Fibroblast of villous mesenchyme (primary cell): ENCODE data around the gene EPM2A. TPM values are rescaled to one million over a fixed set of nuclear protein-coding genes. Genes with fewer than 3 reads are reported as not detected.

Experiments
- DNase-seq: peaks from one replicate; pipeline ENCODE4 v3.0.0-alpha.2; 2010; ENCODE audit warnings: low read depth
- H3K4me3 ChIP-seq: 2 replicates; pipeline ENCODE4 v1.5.1; 2011; ENCODE audit warnings: low read depth, mild to moderate bottlenecking, low read length
- total RNA-seq: library from RNA; depleted of rRNA; stranded (reverse); fragments of >200 nt; gene quantifications from 2 replicates; pipeline ENCODE4 v1.2.3, GENCODE V29; 2012
- TF ChIP-seq, protein P1 (sequence below): IDR thresholded peaks from 2 replicates; pipeline ENCODE4 v1.5.1; 2012; ENCODE audit warnings: low read depth, mild to moderate bottlenecking, low read length; ENCODE audit not compliant: insufficient read depth

EPM2A gene
- total RNA-seq, 1 donor: 7.8 TPM

DNA sequence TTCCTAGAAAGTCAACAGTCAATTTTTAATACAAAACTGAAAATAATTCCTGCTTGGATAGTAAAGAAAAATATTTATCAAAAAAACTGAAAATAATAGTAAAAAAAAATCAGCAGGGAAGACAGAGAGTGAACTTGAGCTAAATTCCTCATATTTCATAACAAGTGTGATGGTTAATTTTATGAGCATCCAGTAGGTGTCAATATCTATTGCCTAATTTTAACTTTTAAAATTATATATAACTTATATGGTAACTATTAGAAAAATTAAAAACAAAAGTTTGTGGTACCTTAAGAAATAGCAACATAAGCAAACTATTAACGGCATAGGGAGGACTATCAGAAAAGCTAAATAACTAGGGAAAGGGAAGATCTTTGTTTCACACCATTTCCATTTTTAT lies 2.1 kb downstream of the EPM2A start:
- TF ChIP-seq, protein P1, sequence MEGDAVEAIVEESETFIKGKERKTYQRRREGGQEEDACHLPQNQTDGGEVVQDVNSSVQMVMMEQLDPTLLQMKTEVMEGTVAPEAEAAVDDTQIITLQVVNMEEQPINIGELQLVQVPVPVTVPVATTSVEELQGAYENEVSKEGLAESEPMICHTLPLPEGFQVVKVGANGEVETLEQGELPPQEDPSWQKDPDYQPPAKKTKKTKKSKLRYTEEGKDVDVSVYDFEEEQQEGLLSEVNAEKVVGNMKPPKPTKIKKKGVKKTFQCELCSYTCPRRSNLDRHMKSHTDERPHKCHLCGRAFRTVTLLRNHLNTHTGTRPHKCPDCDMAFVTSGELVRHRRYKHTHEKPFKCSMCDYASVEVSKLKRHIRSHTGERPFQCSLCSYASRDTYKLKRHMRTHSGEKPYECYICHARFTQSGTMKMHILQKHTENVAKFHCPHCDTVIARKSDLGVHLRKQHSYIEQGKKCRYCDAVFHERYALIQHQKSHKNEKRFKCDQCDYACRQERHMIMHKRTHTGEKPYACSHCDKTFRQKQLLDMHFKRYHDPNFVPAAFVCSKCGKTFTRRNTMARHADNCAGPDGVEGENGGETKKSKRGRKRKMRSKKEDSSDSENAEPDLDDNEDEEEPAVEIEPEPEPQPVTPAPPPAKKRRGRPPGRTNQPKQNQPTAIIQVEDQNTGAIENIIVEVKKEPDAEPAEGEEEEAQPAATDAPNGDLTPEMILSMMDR: no peak
- H3K4me3 ChIP-seq: no peak overlapping the region
- DNase-seq: no peak

DNA sequence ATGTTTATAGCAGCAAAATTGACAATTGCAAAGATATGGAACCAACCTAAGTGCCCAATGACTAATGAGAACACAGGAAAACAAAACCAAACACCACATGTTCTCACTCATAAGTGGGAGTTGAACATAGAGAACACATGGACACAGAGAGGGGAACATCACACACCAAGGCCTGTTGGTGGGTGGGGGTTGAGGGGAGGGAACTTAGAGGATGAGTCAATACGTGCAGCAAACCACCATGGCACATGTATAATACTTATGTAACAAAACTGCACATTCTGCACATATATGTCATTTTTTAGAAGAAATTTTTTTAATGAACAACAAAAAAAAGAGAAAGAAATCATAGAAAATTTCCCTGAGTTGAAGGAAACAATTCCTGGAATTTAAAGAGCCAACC lies 3.9 kb downstream of the EPM2A start:
- DNase-seq: no peak
- TF ChIP-seq, protein P1: no peak
- no peak overlapping the region for H3K4me3 ChIP-seq

GRCh38 chr6:145729887-145730286 lies 5.4 kb downstream of the EPM2A start:
- no peak overlapping the region for H3K4me3 ChIP-seq
- TF ChIP-seq, protein P1: no peak
- DNase-seq: no peak

GRCh38 chr6:145728444-145729385 lies 6.6 kb downstream of the EPM2A start:
- TF ChIP-seq, protein P1: no peak
- H3K4me3 ChIP-seq: no peak overlapping the region
- no peak for DNase-seq

- TF ChIP-seq, protein P1: no peak
- DNase-seq: no peak
- no peak overlapping the region for H3K4me3 ChIP-seq
Observed at GRCh38 chr6:145727817-145728388, 7.4 kb downstream of the EPM2A start.

DNA sequence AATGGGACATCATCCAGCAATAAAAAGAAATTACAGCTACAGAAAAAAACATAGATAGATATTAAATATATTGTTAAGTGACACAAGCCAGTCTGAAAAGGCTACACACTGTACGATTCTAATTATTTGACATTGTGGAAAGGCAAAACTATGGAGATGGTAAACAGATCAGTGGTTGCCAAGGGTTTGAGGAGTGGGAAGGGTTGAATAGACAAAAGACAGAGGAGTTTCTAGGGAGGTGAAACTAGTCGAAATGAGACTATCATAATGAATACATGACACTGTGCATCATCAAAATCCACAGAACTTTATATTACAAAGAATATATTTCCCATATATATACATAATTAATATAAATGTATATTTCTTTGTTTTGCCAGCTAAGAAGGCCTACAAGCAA lies 9.8 kb downstream of the EPM2A start:
- TF ChIP-seq, protein P1: no peak
- DNase-seq: no peak
- no peak overlapping the region for H3K4me3 ChIP-seq
